ENCODE results near the gene CSTA.

DNA sequence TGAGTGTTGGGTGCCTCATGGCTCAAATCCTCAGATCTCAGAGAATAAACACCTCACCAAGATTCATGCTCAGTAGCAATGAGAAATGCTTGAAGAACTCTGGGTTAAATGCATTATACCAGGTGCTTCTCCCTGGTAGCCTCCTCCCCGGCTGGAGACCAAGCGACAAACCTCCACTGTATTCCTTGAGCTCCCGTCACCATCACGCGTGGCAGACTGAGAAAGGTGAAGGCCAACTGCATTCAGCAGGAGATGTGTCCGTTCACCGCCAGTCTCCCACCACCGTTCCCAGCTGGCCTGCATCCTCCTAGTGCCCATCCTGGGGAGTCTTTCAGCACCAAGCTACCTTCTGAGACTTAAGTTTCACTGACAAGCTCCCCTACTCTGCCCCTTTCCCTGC, 7.5 kb downstream of the CSTA start:
- TF ChIP-seq CTCF (conservative IDR thresholded peaks at IDR 0.05; ENCODE audit: low read length) (no peak), EZH2phosphoT487 (IDR thresholded peaks at IDR 0.05; ENCODE audit: borderline replicate concordance) (no peak)
